K562 (cell line): Measurements from ENCODE around the gene COL11A2. TPM values are rescaled to one million over a fixed set of nuclear protein-coding genes. Genes with fewer than 3 reads are reported as not detected.

Source experiments
- BCL6 ChIP-seq: fragments of 250-450 bp; sonication (Bioruptor Pico); IDR thresholded peaks from 2 replicates; pipeline ENCODE4 v1.4.0; 2020
- BRCA1 ChIP-seq, 2 experiments: fragments of 450-650 bp in 1 of 2; sonication (generic) in 1 of 2; formaldehyde crosslinking in 1 of 2; IDR thresholded peaks; 2 replicates each; pipeline versions ENCODE4 v1.5.0 to v1.6.1; 2017 to 2020; ENCODE audit warnings: mild to moderate bottlenecking in 1 of 2, missing genetic modification reagents in 1 of 2
- CSDE1 ChIP-seq, 2 experiments: fragments of 450-650 bp; IDR thresholded peaks; 2 replicates each; pipeline ENCODE4 v1.6.1; 2016; ENCODE audit warnings: mild to moderate bottlenecking in 1 of 2
- EWSR1 ChIP-seq: fragments of 450-650 bp; IDR thresholded peaks from 2 replicates; pipeline ENCODE4 v1.6.1; 2018; ENCODE audit warnings: borderline replicate concordance, mild to moderate bottlenecking, low read depth, moderate library complexity; ENCODE audit not compliant: partially characterized antibody
- FOXA3 ChIP-seq, 2 experiments: fragments of 450-650 bp in 1 of 2; sonication (generic) in 1 of 2; formaldehyde crosslinking; IDR thresholded peaks in 1 of 2; conservative IDR thresholded peaks in 1 of 2; 2 replicates each; pipeline versions ENCODE4 v1.4.0 to v1.8.0; 2020 to 2022; ENCODE audit warnings: mild to moderate bottlenecking in 2 of 2, missing genetic modification reagents in 1 of 2
- GABPB1 ChIP-seq: sonication (generic); formaldehyde crosslinking; IDR thresholded peaks from 2 replicates; pipeline ENCODE4 v1.8.0; 2022; ENCODE audit warnings: mild to moderate bottlenecking, missing genetic modification reagents
- KLF10 ChIP-seq: fragments of 250-450 bp; sonication (Bioruptor Pico); IDR thresholded peaks from 2 replicates; pipeline ENCODE4 v1.6.1; 2021; ENCODE audit warnings: matching md5 sums
- NRF1 ChIP-seq, 2 experiments: fragments of 450-650 bp; IDR thresholded peaks in 1 of 2; conservative IDR thresholded peaks in 1 of 2; 2 replicates each; pipeline ENCODE4 v1.6.1; 2014; ENCODE audit warnings: mild to moderate bottlenecking in 2 of 2
- OTX1 ChIP-seq: fragments of 450-650 bp; formaldehyde crosslinking; IDR thresholded peaks from 2 replicates; pipeline ENCODE4 v1.4.0; 2022; ENCODE audit warnings: mild to moderate bottlenecking
- PRMT5 ChIP-seq: sonication (generic); formaldehyde crosslinking; IDR thresholded peaks from 2 replicates; pipeline ENCODE4 v1.5.0; 2020; ENCODE audit warnings: missing genetic modification reagents
- RAD51 ChIP-seq: fragments of 450-650 bp; IDR thresholded peaks from 2 replicates; pipeline ENCODE4 v1.7.1; 2016; ENCODE audit warnings: low read depth, mild to moderate bottlenecking, borderline replicate concordance
- STAT5A ChIP-seq: IDR thresholded peaks from 2 replicates; pipeline ENCODE4 v1.6.1; 2012; ENCODE audit warnings: low read length, inconsistent platforms, borderline replicate concordance
- TEAD1 ChIP-seq, 2 experiments: fragments of 450-650 bp in 1 of 2; sonication (generic) in 1 of 2; formaldehyde crosslinking; IDR thresholded peaks; 2 replicates each; pipeline versions ENCODE4 v1.4.0 to v1.8.0; 2020 to 2022; ENCODE audit warnings: mild to moderate bottlenecking in 2 of 2, missing genetic modification reagents in 1 of 2
- ZC3H8 ChIP-seq: fragments of 450-650 bp; IDR thresholded peaks from 2 replicates; pipeline ENCODE4 v1.6.1; 2017
- ZKSCAN8 ChIP-seq: fragments of 200-800 bp; sonication (Bioruptor generic); IDR thresholded peaks from 2 replicates; pipeline ENCODE4 v1.6.1; 2016; ENCODE audit warnings: missing genetic modification characterization, missing compliant biosample characterization
- ZNF133 ChIP-seq: fragments of 250-450 bp; sonication (Bioruptor Pico); IDR thresholded peaks from 2 replicates; pipeline ENCODE4 v1.4.0; 2020; ENCODE audit warnings: mild to moderate bottlenecking
- ZNF311 ChIP-seq: fragments of 250-450 bp; sonication (Bioruptor Pico); IDR thresholded peaks from 2 replicates; pipeline ENCODE4 v1.4.0; 2020; ENCODE audit warnings: mild to moderate bottlenecking, moderate library complexity
- ZNF408 ChIP-seq: fragments of 250-450 bp; sonication (Bioruptor Pico); IDR thresholded peaks from 2 replicates; pipeline ENCODE4 v1.4.0; 2020; ENCODE audit warnings: low read depth, mild to moderate bottlenecking, moderate library complexity
- ZNF518B ChIP-seq: fragments of 250-450 bp; sonication (Bioruptor Pico); IDR thresholded peaks from 2 replicates; pipeline ENCODE4 v1.5.0; 2021; ENCODE audit warnings: mild to moderate bottlenecking, moderate library complexity
- ZNF75A ChIP-seq: fragments of 450-650 bp; formaldehyde crosslinking; IDR thresholded peaks from 2 replicates; pipeline ENCODE4 v1.4.0; 2020; ENCODE audit warnings: mild to moderate bottlenecking
- ZNF764 ChIP-seq: fragments of 250-450 bp; sonication (Bioruptor Pico); IDR thresholded peaks from 2 replicates; pipeline ENCODE4 v1.4.0; 2020; ENCODE audit warnings: low read depth, mild to moderate bottlenecking, moderate library complexity
- polyA plus RNA-seq, 8 experiments: library from polyadenylated mRNA; depleted of rRNA in 4 of 8; stranded (reverse) in 5 of 8; unstranded in 3 of 8; fragments of >200 nt; fragmentation: Nextera tagmentation in 2 of 8; fragmentation: Illumina TruSeq in 1 of 8; extraction: Ambion mirVana in 2 of 8; extraction: Trizol in 1 of 8; gene quantifications; 2 replicates each; pipeline versions ENCODE4 v1.2.1 to v1.2.3, GENCODE V29; 2011 to 2014; ENCODE audit warnings: inconsistent platforms in 1 of 8, missing spikeins in 1 of 8
- total RNA-seq, 7 experiments: library from RNA; depleted of rRNA in 6 of 7; stranded (reverse); fragments of >200 nt in 6 of 7; fragmentation: Illumina TruSeq in 2 of 7; extraction: Trizol in 2 of 7; gene quantifications; 2 replicates each; pipeline versions ENCODE4 v1.2.1 to v1.2.3, GENCODE V29; 2011 to 2021; ENCODE audit warnings: low replicate concordance in 1 of 7

Gene COL11A2
- total and polyA plus RNA-seq, 9 of the 15 experiments (the other 6 are each of a cell fraction or from before 2014, with no cell fraction given) = 0.04 to 0.35 (median 0.09) TPM; not detected in 1

GRCh38 chr6:33208091-33208967 is 16.1 kb upstream of the COL11A2 start, which contains the start of gene RING1 (continued):
- TF ChIP-seq ZNF518B (CRISPR knock-in tag) = no peak
- TF ChIP-seq EWSR1 = no peak
- no peak for TF ChIP-seq ZC3H8
- no peak for TF ChIP-seq ZNF408
- 0 out of 2 replicates have a peak, but pooled peaks have one; percentile 33 for TF ChIP-seq OTX1 (CRISPR knock-in tag)
- peak in 1 of 2 experiments; percentile 28; a peak in 1 of 4 replicates for TF ChIP-seq TEAD1 (CRISPR knock-in tag; IDR thresholded peaks at IDR 0.05)
- TF ChIP-seq GABPB1 (CRISPR knock-in tag) = peak; percentile 99
- no peak; a peak in 1 of 4 replicates for TF ChIP-seq CSDE1 (IDR thresholded peaks at IDR 0.05)
- no peak for TF ChIP-seq ZNF75A
- peak; percentile 58 to 62; a peak in 3 of 4 replicates for TF ChIP-seq NRF1 (conservative IDR thresholded peaks at IDR 0.05 in 1 of 2, IDR thresholded peaks at IDR 0.05 in 1 of 2)
- TF ChIP-seq FOXA3 (CRISPR knock-in tag; conservative IDR thresholded peaks at IDR 0.05 in 1 of 2, IDR thresholded peaks at IDR 0.05 in 1 of 2) = no peak
- no peak for TF ChIP-seq STAT5A
- TF ChIP-seq BRCA1 (IDR thresholded peaks at IDR 0.05) = no peak
- no peak for TF ChIP-seq BRCA1 (CRISPR knock-in tag; IDR thresholded peaks at IDR 0.05)
- TF ChIP-seq ZNF311 (CRISPR knock-in tag) = no peak
- TF ChIP-seq ZKSCAN8 (CRISPR knock-in tag) = no peak
- no peak for TF ChIP-seq KLF10
- TF ChIP-seq ZNF764 (CRISPR knock-in tag) = no peak
- TF ChIP-seq BCL6 (CRISPR knock-in tag) = peak; percentile 29; the same call in 1 of the 2 replicates
- no peak for TF ChIP-seq ZNF133
- TF ChIP-seq RAD51 = no peak
- TF ChIP-seq PRMT5 (CRISPR knock-in tag) = no peak
